HL-60/S4 treated with phorbol 12-myristate 13-acetate at 8.2 ng/mL for 4 days and 3 days (cell line): ENCODE results near the gene PALS1.

Experiments
- in situ Hi-C: fragments of 300-500 bp; cut with MboI; formaldehyde crosslinking; loops from 2 replicates; pipeline ENCODE4 v1.15.0; 2022; ENCODE audit warnings: low sequenced_read_pairs

PALS1 gene

DNA sequence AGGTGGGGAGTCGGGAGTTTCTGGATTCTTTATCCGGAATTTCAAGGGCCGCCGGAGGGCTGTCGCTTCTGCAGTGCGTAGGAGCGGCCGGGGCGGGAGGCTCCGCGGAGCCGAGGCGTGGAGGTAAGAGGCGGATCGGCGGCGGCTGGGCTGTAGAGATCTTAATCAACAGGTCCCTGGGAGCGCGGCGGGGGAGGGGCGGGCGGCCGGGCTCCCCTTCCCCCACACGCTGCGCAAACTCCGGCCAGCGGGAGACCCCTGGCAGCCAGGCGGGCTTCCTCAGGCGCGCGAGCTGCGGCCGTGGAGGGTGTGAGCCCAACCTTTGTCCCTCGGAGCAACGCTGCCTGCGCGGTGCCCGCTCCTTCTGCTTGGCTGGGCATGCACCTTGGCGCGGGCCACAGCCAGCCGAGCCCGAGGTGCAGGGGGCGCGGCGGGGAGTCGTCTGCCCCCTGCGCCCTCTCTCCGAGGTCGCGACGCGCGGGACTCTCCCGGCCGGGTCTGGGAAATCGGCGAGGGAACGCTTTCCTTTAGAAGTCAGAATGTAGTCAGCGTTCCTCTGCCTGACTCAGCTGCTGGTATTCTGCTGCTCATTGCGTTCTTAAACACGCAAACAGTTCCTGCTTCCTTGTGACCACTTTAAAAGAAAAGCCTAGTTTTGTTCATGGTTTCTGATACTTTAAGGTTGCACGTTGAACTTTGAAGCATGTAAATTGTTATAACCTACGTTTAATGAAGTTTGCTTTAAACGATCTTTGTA is at the start of gene PALS1:
PALS1 (plus strand) TSS at position 25 of the 757 bp plus-strand sequence. CDS start 37,736 bp downstream, outside the sequence.
- in situ Hi-C loops = no loop called here

- in situ Hi-C loops = no loop called here
Observed at GRCh38 chr14:67191768-67192290, 49.4 kb upstream of the PALS1 start.

DNA sequence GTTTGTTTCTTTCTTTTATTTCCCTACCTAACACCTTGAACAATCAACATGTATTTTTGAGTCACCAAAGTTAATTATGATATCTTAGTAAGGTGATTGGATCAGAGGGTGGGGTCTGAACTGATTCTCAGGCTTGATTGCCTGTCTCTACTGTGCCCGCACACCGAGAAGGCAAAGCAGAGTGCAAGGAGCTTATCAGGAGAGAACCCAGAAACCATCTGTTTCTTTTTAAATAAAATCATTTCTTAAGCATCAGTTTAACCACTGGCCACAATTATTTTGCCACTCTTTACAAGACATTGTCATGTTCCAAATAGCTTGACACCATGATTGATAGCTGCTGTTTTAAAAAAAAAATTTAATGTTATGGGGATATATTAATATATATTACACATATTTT is 48.9 kb upstream of the PALS1 start:
- in situ Hi-C loops = no loop called here

DNA sequence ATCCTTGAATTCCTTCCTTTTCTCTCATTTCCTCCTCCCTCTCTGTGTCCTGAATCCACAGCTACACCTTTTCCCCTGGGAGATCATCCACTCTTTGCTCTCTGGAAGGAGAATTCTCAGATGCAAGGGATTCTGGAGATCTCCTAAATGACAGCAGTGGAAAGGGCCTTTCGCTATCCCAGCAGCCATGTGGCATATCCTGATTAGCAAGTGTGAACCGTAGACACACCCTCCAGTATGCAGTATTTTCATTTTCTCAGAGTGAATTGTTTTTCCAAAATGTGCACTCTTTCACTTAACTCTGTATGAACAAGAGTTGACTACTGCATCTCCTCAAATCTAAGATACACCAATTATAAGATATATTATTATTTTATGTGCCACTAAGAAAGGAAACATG is 46.0 kb upstream of the PALS1 start:
- in situ Hi-C loops = no loop called here

DNA sequence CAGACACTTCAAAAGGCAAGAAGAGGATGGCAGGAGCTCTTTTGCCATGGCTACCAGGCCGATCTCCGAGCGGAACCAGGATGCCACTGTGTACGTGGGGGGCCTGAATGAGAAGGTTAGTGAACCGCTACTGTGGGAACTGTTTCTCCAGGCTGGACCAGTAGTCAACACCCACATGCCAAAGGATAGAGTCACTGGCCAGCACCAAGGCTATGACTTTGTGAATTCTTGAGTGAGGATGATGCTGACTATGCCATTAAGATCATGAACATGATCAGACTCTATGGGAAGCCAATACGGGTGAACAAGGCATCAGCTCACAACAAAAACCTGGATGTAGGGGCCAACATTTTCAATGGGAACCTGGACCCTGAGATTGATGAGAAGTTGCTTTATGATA is 42.2 kb upstream of the PALS1 start:
- in situ Hi-C loops = no loop called here

- in situ Hi-C loops = no loop called here
Observed at GRCh38 chr14:67207810-67208209, 33.4 kb upstream of the PALS1 start.

GRCh38 chr14:67218126-67218525 is 23.1 kb upstream of the PALS1 start:
- in situ Hi-C loops = no loop called here

GRCh38 chr14:67221248-67221981 is 19.8 kb upstream of the PALS1 start:
- in situ Hi-C loops = no loop called here

GRCh38 chr14:67221982-67222328 is 19.3 kb upstream of the PALS1 start:
- in situ Hi-C loops = no loop called here

DNA sequence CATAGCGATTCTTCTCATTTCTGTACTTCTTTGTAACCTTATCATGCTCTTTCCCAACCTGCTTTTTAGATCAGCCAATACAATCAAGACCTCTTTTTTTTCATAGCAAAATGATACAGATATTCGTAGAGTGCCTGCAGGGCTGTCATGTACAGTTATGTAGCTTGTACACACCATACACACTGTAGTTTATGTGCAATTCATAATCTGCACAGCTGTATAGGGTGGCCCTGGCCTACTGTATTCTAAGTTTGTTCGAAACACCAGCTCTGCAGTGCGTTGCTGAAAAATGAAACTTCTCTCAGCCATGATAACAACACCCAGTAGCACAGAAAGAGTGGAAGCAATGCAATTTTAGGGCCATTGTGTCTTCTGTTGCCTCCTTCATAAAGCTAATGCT is 15.7 kb upstream of the PALS1 start:
- in situ Hi-C loops = no loop called here

DNA sequence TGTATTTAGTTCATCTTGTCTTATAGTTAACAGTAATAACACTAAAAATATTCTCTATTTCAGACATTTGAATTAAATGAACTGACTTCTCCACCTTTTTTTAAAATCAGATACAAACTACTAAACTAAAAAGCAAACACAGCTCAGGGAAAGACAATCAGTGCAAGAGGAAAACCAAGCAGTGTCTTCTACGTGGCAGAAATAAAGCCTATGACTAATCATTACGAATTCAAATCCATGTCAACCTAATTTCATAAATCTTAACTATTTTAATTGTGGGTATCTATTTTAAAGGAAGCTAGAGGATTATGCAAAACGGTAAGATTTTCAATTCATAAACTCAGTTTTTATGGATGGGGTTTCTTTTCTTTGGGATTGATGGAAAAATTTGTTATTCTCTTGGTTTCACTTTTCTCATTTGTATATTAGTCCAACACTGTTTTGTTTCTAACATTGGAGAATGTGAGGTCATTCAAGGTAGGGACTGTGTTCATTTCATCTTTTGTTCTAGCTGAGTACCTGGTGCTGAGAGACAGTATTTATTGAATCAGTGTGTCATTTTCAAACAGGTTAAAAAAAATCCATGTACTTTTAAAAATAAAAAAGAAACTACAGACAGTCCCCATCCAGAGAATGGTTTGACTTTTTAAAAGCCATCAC is 12.8 kb upstream of the PALS1 start:
- in situ Hi-C loops = no loop called here

DNA sequence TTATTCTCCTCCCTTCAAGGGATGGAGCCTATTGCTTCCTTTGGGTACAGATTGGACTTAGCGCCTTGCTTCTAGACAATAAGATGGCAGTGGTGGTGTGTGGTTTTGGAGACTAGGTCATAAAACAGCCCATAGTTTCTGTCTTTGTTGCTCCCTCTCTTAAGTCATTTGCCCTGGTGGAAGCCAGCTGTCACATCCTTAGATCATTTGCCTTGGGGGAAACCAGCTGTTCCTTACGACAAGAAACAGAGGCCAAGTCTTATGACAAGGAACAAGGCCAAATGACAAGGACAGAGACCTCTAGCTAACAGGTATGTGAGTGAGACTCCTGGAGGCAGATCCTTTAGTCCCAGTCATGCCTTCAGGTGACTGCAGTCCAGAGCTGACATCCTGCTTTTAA is 9.2 kb upstream of the PALS1 start:
- in situ Hi-C loops = no loop called here

GRCh38 chr14:67232621-67233020 is 8.6 kb upstream of the PALS1 start:
- in situ Hi-C loops = no loop called here

- in situ Hi-C loops = no loop called here
Observed at GRCh38 chr14:67237591-67237990, 3.6 kb upstream of the PALS1 start.

DNA sequence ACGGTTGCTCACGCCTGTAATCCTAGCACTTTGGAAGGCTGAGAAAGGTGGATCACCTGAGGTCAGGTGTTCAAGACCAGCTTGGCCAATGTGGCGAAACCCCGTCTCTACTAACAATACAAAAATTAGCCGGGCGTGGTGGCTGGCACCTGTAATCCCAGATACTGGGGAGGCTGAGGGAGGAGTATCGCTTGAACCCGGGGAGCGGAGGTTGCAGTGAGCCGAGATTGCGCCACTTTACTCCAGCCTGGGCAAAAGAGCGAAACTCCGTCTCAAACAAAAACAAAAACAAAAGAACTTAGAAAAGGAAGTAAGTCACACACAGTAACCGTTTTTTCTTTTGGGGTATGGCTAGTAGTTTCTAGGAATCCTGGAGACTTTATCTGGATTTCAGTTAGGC is 1.7 kb upstream of the PALS1 start:
- in situ Hi-C loops = no loop called here

DNA sequence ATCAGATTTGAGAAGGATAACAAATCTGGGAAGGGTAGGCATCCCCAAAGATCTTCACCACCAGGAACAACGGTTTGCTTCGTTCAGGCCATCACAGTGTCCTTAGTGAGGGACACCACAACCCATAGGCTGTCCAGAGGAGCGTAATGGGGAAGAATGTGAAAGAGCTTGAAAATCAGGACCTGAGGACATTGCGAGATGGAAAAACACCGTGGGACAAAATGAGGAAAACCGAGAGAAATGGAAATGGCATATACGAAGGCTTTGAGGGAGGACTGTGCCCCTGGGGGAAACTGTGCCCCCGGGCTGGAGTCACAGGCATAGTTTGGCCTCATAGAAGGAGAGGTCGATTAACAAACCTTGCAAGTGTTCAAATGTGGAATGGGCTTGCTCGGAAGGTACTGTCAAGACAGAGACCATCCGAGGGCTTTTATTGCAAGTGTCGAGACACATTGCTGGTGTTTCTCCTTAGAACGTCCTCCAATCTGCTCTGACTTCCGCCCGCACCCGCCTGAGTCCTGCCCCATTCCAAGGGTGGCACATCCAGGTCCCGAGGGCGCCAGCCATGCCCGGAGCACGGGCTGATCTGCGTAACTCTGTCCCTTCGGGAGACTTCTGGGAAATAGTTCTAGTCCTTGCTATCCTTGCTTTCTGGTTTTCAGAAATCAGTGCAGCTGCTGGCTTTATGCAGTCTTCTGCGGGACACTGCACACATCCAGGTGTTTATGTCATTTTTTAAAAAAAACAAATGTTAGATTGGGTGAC is 885 bp upstream of the PALS1 start:
- in situ Hi-C loops = no loop called here

- in situ Hi-C loops = no loop called here
Observed at GRCh38 chr14:67240978-67241410, 241 bp upstream of the PALS1 start.

- in situ Hi-C loops = no loop called here
Observed at GRCh38 chr14:67242168-67242420, 859 bp downstream of the PALS1 start.

DNA sequence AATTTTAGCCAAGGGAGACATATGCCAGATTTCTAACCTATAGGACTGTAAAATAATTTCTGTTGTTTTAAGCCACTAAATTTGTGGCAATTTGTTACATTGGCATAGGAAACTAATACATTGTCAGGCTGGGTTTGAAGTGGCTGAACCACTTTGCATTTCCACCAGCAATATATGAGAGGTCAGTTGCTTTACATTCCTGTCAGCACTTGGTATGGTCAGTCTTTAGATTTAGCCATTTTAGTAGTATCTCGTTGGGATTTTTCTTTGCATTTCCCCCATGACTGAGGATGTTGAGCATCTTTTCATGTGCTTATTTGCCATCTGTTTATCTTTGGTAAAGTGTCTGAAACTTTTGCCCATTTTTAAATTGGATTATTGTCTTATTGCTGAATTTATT is 3.9 kb downstream of the PALS1 start:
- in situ Hi-C loops = no loop called here

GRCh38 chr14:67251573-67252226 is 10.5 kb downstream of the PALS1 start:
- in situ Hi-C loops = no loop called here
